Vagina (tissue), 2 donors: Measurements from ENCODE around the gene ATP11A.

ENCODE experiments used
- CTCF ChIP-seq, 3 experiments: fragments of 450-650 bp in 2 of 3; fragments of 200-600 bp in 1 of 3; sonication (generic) in 1 of 3; IDR thresholded peaks; one replicate each; pipeline ENCODE4 v1.5.1; 2017 to 2019; ENCODE audit warnings: antibody characterized with exemption in 3 of 3, mild to moderate bottlenecking in 2 of 3, moderate library complexity in 2 of 3
- POLR2A ChIP-seq, 2 donors: fragments of 450-650 bp; IDR thresholded peaks; one replicate each; pipeline ENCODE4 v1.6.1; 2017; ENCODE audit warnings: antibody characterized with exemption in 2 of 2, mild to moderate bottlenecking in 2 of 2, moderate library complexity in 2 of 2
- POLR2AphosphoS5 ChIP-seq, 2 donors: sonication (generic); formaldehyde crosslinking; IDR thresholded peaks; one replicate each; pipeline ENCODE4 v1.9.0; 2017; ENCODE audit warnings: antibody characterized with exemption in 2 of 2, mild to moderate bottlenecking in 2 of 2, low read depth in 1 of 2; ENCODE audit not compliant: insufficient read depth in 1 of 2

- no peak for TF ChIP-seq CTCF (IDR thresholded peaks at IDR 0.05)
- TF ChIP-seq POLR2AphosphoS5 (IDR thresholded peaks at IDR 0.05; ENCODE audit: insufficient read depth in 1 of 2, low read depth in 1 of 2): no peak
- no peak for TF ChIP-seq POLR2A (IDR thresholded peaks at IDR 0.05)
Observed at GRCh38 chr13:112835796-112836195, 146.0 kb downstream of the ATP11A start.
